H1 (cell line): Measurements from ENCODE around the gene PTPRF. TPM values are rescaled to one million over a fixed set of nuclear protein-coding genes. Genes with fewer than 3 reads are reported as not detected.

ENCODE experiments used
- CTCF ChIA-PET: fragments of 300-600 bp; sonication (Branson Sonifier 250); formaldehyde crosslinking; loops from one replicate; lab custom pipeline; 2021; ENCODE audit not compliant: partially characterized antibody; lab: Charles Lee
- POLR2A ChIA-PET: fragments of 300-600 bp; sonication (Branson Sonifier 250); formaldehyde crosslinking; loops from one replicate; lab custom pipeline; 2021; ENCODE audit warnings: inconsistent platforms; ENCODE audit not compliant: partially characterized antibody; lab: Charles Lee
- DNase-seq, 2 experiments: peaks; one replicate each; pipeline versions ENCODE4 v3.0.0 to v3.0.0-alpha.2; 2010 to 2022; ENCODE audit warnings: low spot score in 2 of 2, low read depth in 1 of 2, mixed read lengths in 1 of 2
- FAIRE-seq: peaks from 2 replicates; lab custom pipeline; 2011; peaks lifted over from hg19 to GRCh38; lab: Jason Lieb, UNC
- H2AFZ ChIP-seq: 2 replicates; pipeline ENCODE4 v1.8.1; 2012; ENCODE audit warnings: low read length, inconsistent platforms
- H2AK5ac ChIP-seq: 2 replicates; pipeline ENCODE4 v1.6.1; 2013; ENCODE audit warnings: low read depth, low read length
- H2BK120ac ChIP-seq: replicated peaks from 2 replicates; pipeline ENCODE3; 2013; ENCODE audit warnings: low read depth, low read length, inconsistent platforms
- H2BK12ac ChIP-seq: 2 replicates; pipeline ENCODE4 v1.6.1; 2013; ENCODE audit warnings: low read depth, low read length
- H2BK15ac ChIP-seq: 2 replicates; pipeline ENCODE4 v1.6.1; 2013; ENCODE audit warnings: low read length
- H2BK20ac ChIP-seq: 2 replicates; pipeline ENCODE4 v1.6.1; 2013; ENCODE audit warnings: low read length
- H2BK5ac ChIP-seq: 2 replicates; pipeline ENCODE4 v1.6.1; 2013; ENCODE audit warnings: low read depth, low read length
- H3K14ac ChIP-seq: 2 replicates; pipeline ENCODE4 v1.6.1; 2013; ENCODE audit warnings: inconsistent platforms; ENCODE audit not compliant: insufficient read length
- H3K18ac ChIP-seq: 2 replicates; pipeline ENCODE4 v1.6.1; 2013; ENCODE audit warnings: low read length; ENCODE audit errors: extremely low read depth
- H3K23ac ChIP-seq: 2 replicates; pipeline ENCODE4 v1.6.1; 2013; ENCODE audit warnings: inconsistent platforms; ENCODE audit not compliant: insufficient read length
- H3K23me2 ChIP-seq: 2 replicates; pipeline ENCODE4 v1.6.1; 2013; ENCODE audit warnings: low read depth, low read length
- H3K27ac ChIP-seq: 2 replicates; pipeline ENCODE4 v1.6.1; 2011; ENCODE audit warnings: low read depth, low read length, inconsistent platforms
- H3K27me3 ChIP-seq, 4 experiments: replicated peaks in 1 of 4; 1 replicate in 1 of 4; 2 replicates in 3 of 4; pipeline versions ENCODE4 v1.6.1 to v1.8.1; 2011 to 2013; ENCODE audit warnings: low read length in 3 of 4, mild to moderate bottlenecking in 3 of 4, inconsistent platforms in 2 of 4, mixed read lengths in 2 of 4, moderate library complexity in 1 of 4; ENCODE audit not compliant: control insufficient read depth in 3 of 4, insufficient read depth in 3 of 4; ENCODE audit errors: extremely low read depth in 1 of 4
- H3K36me3 ChIP-seq, 4 experiments: 2 replicates each; pipeline versions ENCODE4 v1.6.1 to v1.8.1; 2011 to 2013; ENCODE audit warnings: mild to moderate bottlenecking in 4 of 4, low read length in 3 of 4, moderate library complexity in 2 of 4, control low read depth in 1 of 4, inconsistent platforms in 1 of 4; ENCODE audit not compliant: insufficient read depth in 4 of 4, control insufficient read depth in 2 of 4
- H3K4ac ChIP-seq: replicated peaks from 2 replicates; pipeline ENCODE3; 2013; ENCODE audit warnings: low read length, low read depth, mixed read lengths, inconsistent platforms; ENCODE audit not compliant: insufficient read length
- H3K4me1 ChIP-seq, 4 experiments: replicated peaks in 1 of 4; 1 replicate in 1 of 4; 2 replicates in 3 of 4; pipeline versions ENCODE4 v1.6.1 to v1.8.1; 2011 to 2013; ENCODE audit warnings: low read length in 3 of 4, inconsistent platforms in 2 of 4, mixed read lengths in 1 of 4; ENCODE audit not compliant: insufficient read depth in 4 of 4, control insufficient read depth in 3 of 4
- H3K4me2 ChIP-seq, 2 experiments: 2 replicates each; pipeline versions ENCODE4 v1.6.1 to v1.8.1; 2011 to 2013; ENCODE audit warnings: low read depth in 2 of 2, low read length in 2 of 2, control low read depth in 1 of 2, inconsistent platforms in 1 of 2, mild to moderate bottlenecking in 1 of 2; ENCODE audit not compliant: insufficient read depth in 1 of 2
- H3K4me3 ChIP-seq, 4 experiments: fragments of 200-600, 300-600 bp in 1 of 4; sonication (generic), shearing (Covaris generic), sonication (Bioruptor Twin) in 1 of 4; 2 replicates each; pipeline versions ENCODE4 v1.5.1 to v1.8.1; 2011 to 2016; ENCODE audit warnings: low read length in 4 of 4, low read depth in 3 of 4, control low read depth in 2 of 4, inconsistent platforms in 2 of 4, mild to moderate bottlenecking in 2 of 4, mixed read lengths in 1 of 4, moderate library complexity in 1 of 4; ENCODE audit not compliant: insufficient read depth in 2 of 4; ENCODE audit errors: extremely low read depth in 1 of 4
- H3K56ac ChIP-seq: replicated peaks from 2 replicates; pipeline ENCODE3; 2013; ENCODE audit warnings: low read depth, mild to moderate bottlenecking, mixed read lengths, low read length, inconsistent platforms; ENCODE audit not compliant: insufficient read length
- H3K79me1 ChIP-seq: 2 replicates; pipeline ENCODE4 v1.6.1; 2013; ENCODE audit warnings: low read depth, low read length, control low read depth
- H3K79me2 ChIP-seq, 2 experiments: 2 replicates each; pipeline versions ENCODE4 v1.6.1 to v1.8.1; 2012 to 2013; ENCODE audit warnings: low read length in 2 of 2, mild to moderate bottlenecking in 2 of 2, inconsistent platforms in 1 of 2; ENCODE audit not compliant: insufficient read depth in 2 of 2, control insufficient read depth in 1 of 2
- H3K9ac ChIP-seq, 4 experiments: replicated peaks in 1 of 4; 1 replicate in 1 of 4; 2 replicates in 3 of 4; pipeline versions ENCODE4 v1.6.1 to v1.8.1; 2011 to 2013; ENCODE audit warnings: low read depth in 3 of 4, low read length in 3 of 4, control low read depth in 2 of 4, mild to moderate bottlenecking in 2 of 4, moderate library complexity in 2 of 4, inconsistent platforms in 1 of 4; ENCODE audit errors: extremely low read depth in 1 of 4
- H3K9me3 ChIP-seq, 2 experiments: 2 replicates each; pipeline versions ENCODE4 v1.6.1 to v1.8.1; 2012 to 2013; ENCODE audit warnings: mild to moderate bottlenecking in 2 of 2, moderate library complexity in 2 of 2, control low read depth in 1 of 2, inconsistent platforms in 1 of 2, low read depth in 1 of 2, low read length in 1 of 2, mixed read lengths in 1 of 2; ENCODE audit not compliant: insufficient read depth in 2 of 2
- H4K20me1 ChIP-seq, 2 experiments: replicated peaks in 1 of 2; 2 replicates each; pipeline versions ENCODE3 to v1.8.1; 2011 to 2013; ENCODE audit warnings: inconsistent platforms in 2 of 2, low read length in 2 of 2, mild to moderate bottlenecking in 1 of 2; ENCODE audit not compliant: insufficient read depth in 2 of 2, control insufficient read depth in 1 of 2
- H4K5ac ChIP-seq: 2 replicates; pipeline ENCODE4 v1.6.1; 2013; ENCODE audit warnings: low read length, low read depth, mixed read lengths, inconsistent platforms; ENCODE audit not compliant: insufficient read length
- H4K8ac ChIP-seq: 2 replicates; pipeline ENCODE4 v1.8.0; 2013; ENCODE audit warnings: mild to moderate bottlenecking, moderate library complexity, low read length, inconsistent platforms; ENCODE audit not compliant: insufficient read depth; ENCODE audit errors: extremely low read depth
- H4K91ac ChIP-seq: replicated peaks from 2 replicates; pipeline ENCODE3; 2013; ENCODE audit warnings: low read length, mixed read lengths, inconsistent platforms; ENCODE audit not compliant: insufficient read length
- ASH2L ChIP-seq: fragments of 200-600, 300-600 bp; sonication (generic); IDR thresholded peaks from one replicate; pipeline ENCODE4 v1.7.1; 2017; ENCODE audit warnings: low read length
- ATF2 ChIP-seq: IDR thresholded peaks from 2 replicates; pipeline ENCODE4 v1.6.1; 2012; ENCODE audit warnings: low read length, inconsistent platforms
- EP300 ChIP-seq, 2 experiments: IDR thresholded peaks; 1 replicate in 1 of 2; 2 replicates in 1 of 2; pipeline ENCODE4 v1.6.1; 2011 to 2012; ENCODE audit warnings: low read depth in 2 of 2, low read length in 2 of 2, mild to moderate bottlenecking in 2 of 2, borderline replicate concordance in 1 of 2, inconsistent platforms in 1 of 2, moderate library complexity in 1 of 2
- KDM4A ChIP-seq: IDR thresholded peaks from one replicate; pipeline ENCODE4 v1.7.1; 2012; ENCODE audit warnings: low read depth, mild to moderate bottlenecking, moderate library complexity, low read length, inconsistent platforms; ENCODE audit not compliant: severe bottlenecking
- POLR2AphosphoS5 ChIP-seq: IDR thresholded peaks from 2 replicates; pipeline ENCODE4 v1.6.1; 2011; ENCODE audit warnings: low read depth, low read length
- SIN3A ChIP-seq, 2 experiments: IDR thresholded peaks in 1 of 2; conservative IDR thresholded peaks in 1 of 2; 2 replicates each; pipeline ENCODE4 v1.6.1; 2011 to 2012; ENCODE audit warnings: low read length in 2 of 2, improper control_type of control experiment in 1 of 2, low read depth in 1 of 2, mild to moderate bottlenecking in 1 of 2
- TAF7 ChIP-seq: optimal IDR thresholded peaks from 2 replicates; pipeline ENCODE3; 2011; ENCODE audit warnings: low read depth, mild to moderate bottlenecking, inconsistent platforms, low read length, moderate library complexity, borderline replicate concordance
- TEAD4 ChIP-seq: IDR thresholded peaks from 2 replicates; pipeline ENCODE4 v1.6.1; 2012; ENCODE audit warnings: low read depth, low read length, inconsistent platforms, mixed read lengths
- WGBS, 2 experiments: shearing (Covaris generic) in 1 of 2; methylation state at CpG; one replicate each; pipeline versions ENCODE4 v1.1.6 to v1.1.7; 2013 to 2015; ENCODE audit warnings: low lambda C conversion rate in 2 of 2, mixed read lengths in 2 of 2, inconsistent platforms in 1 of 2, low coverage in 1 of 2, missing lambda C conversion rate in 1 of 2; ENCODE audit not compliant: insufficient replicate concordance in 2 of 2, insufficient coverage in 1 of 2, insufficient read length in 1 of 2; ENCODE audit errors: extremely low coverage in 1 of 2, missing lambda C conversion rate in 1 of 2; 5-methylcytosine and 5-hydroxymethylcytosine counted together
- polyA plus RNA-seq, 7 experiments: library from polyadenylated mRNA; depleted of rRNA in 3 of 7; stranded (reverse) in 5 of 7; unstranded in 2 of 7; fragments of >200 nt in 5 of 7; fragments of 200-250 nt in 2 of 7; gene quantifications; 1 replicate in 5 of 7; 2 replicates in 1 of 7; 4 replicates in 1 of 7; pipeline versions ENCODE4 v1.2.1 to v1.2.3, GENCODE V29; 2011 to 2013; ENCODE audit warnings: missing spikeins in 2 of 7, mixed read lengths in 2 of 7
- total RNA-seq: library from RNA; stranded (reverse); fragmentation: NEBNext Ultra II Directional; extraction: Animal tissue kit (Norgen Biotek cat#: 25700); gene quantifications from 2 replicates; pipeline ENCODE4 v1.2.1, GENCODE V29; 2021

The PTPRF gene
- total and polyA plus RNA-seq, 2 of the 8 experiments (the other 6 are each of a cell fraction or from before 2014, with no cell fraction given) = 136 to 231 TPM

- Histone ChIP-seq H3K4me3 (peak overlapping the region; percentile 61 to 97 (median 83)), H3K27ac (peak overlapping the region; percentile 73), H3K79me2 (peaks cover 32 to 50% of the 10 kb centered on the region in 2 experiments), H3K18ac (peak overlapping the region; percentile 93), H3K23ac (no peak overlapping the region), H2AK5ac (0 out of 2 replicates have a peak overlapping the region, but pooled peaks have one; percentile 15), H2BK12ac (no peak overlapping the region), H4K91ac (no peak overlapping the region), H3K23me2 (peaks cover 11% of the 10 kb centered on the region), H3K79me1 (peaks cover 32% of the 10 kb centered on the region), H3K27me3 (peaks cover 0 to 9% (median 6%) of the 10 kb centered on the region in 4 experiments; a peak in 5 of 7 replicates), H4K8ac (peak overlapping the region; percentile 66; the same call in 1 of the 2 replicates), H3K56ac (no peak overlapping the region), H3K9me3 (no peaks in the 10 kb centered on the region), H3K4me2 (peak overlapping the region; percentile 89 to 97), H4K5ac (peak overlapping the region; percentile 47), H2BK20ac (no peak overlapping the region), H3K14ac (no peak overlapping the region), H4K20me1 (peaks cover 26 to 35% of the 10 kb centered on the region in 2 experiments), H2BK5ac (peak overlapping the region; percentile 60; the same call in 1 of the 2 replicates), H3K36me3 (no peaks in the 10 kb centered on the region; a peak in 1 of 8 replicates), H2AFZ (no peak overlapping the region), H3K4ac (peak overlapping the region; percentile 82), H2BK120ac (no peak overlapping the region), H2BK15ac (no peak overlapping the region; the same call in 1 of the 2 replicates), H3K9ac (peak overlapping the region in 3 of 4 experiments; percentile 51 to 76 (median 71); a peak in 5 of 7 replicates), H3K4me1 (peaks cover 15 to 27% (median 21%) of the 10 kb centered on the region in 4 experiments)
- DNase-seq = peak in 1 of 2 experiments; percentile 75
- POLR2A ChIA-PET = interaction anchor here (1.0 to 15.4 kb wide), 10 partner anchors 16 to 174 kb away, joined by 3 to 270 read pairs (median 5); partner anchors contain the start of gene KDM4A
- 7% methylated on average over 15 of the region's 15 CpGs; no CpG with 5 or more reads in 1 of the 2 experiments for WGBS, 2 experiments
- CTCF ChIA-PET = interaction anchor here (1.0 to 10.8 kb wide), 10 partner anchors 17 to 403 kb away, joined by 3 to 169 read pairs (median 4); no protein-coding TSS in a partner anchor
- no peak for FAIRE-seq
- TF ChIP-seq POLR2AphosphoS5 = no peak
- peak in 1 of 2 experiments; percentile 77; a peak in 1 of 3 replicates for TF ChIP-seq EP300 (IDR thresholded peaks at IDR 0.05; ENCODE audit: borderline replicate concordance in 1 of 2, low read depth in 2 of 2, low read length in 2 of 2)
- peak; percentile 90 for TF ChIP-seq ASH2L
- peak; percentile 23 for TF ChIP-seq KDM4A
- peak; percentile 32 for TF ChIP-seq TAF7
- peak; percentile 94 for TF ChIP-seq TEAD4
- TF ChIP-seq ATF2 = no peak
- TF ChIP-seq SIN3A (conservative IDR thresholded peaks at IDR 0.05 in 1 of 2, IDR thresholded peaks at IDR 0.05 in 1 of 2; ENCODE audit: low read depth in 1 of 2, low read length in 2 of 2) = 0 out of 4 replicates have a peak, but pooled peaks of 1 of the 2 experiments have one; percentile 6
Observed at GRCh38 chr1:43531906-43532584, 1.4 kb downstream of the PTPRF start.
